Heart left ventricle (tissue), 16 donors: ENCODE results near the gene KLK14. TPM values are rescaled to one million over a fixed set of nuclear protein-coding genes. Genes with fewer than 3 reads are reported as not detected.

Experiments
- ATAC-seq, 4 donors: fragments of 200-7000 bp; cut with Tn5 transposase; one replicate each; pipeline ENCODE4 v1.9.1; 2020 to 2022; ENCODE audit warnings: moderate library complexity in 4 of 4, mild to moderate bottlenecking in 3 of 4, moderate number of reproducible peaks in 1 of 4
- DNase-seq, 5 donors: peaks; one replicate each; pipeline ENCODE4 v3.0.0-alpha.2; 2020
- H3K27ac ChIP-seq, 12 donors: fragments of 200-600 bp; sonication (generic) in 4 of 12; one replicate each; pipeline versions ENCODE4 v1.5.0 to v1.8.0; 2016 to 2022; ENCODE audit warnings: mild to moderate bottlenecking in 2 of 12
- H3K27me3 ChIP-seq, 9 donors: fragments of 200-600 bp; sonication (generic) in 2 of 9; one replicate each; pipeline versions ENCODE4 v1.5.1 to v1.8.0; 2016 to 2022; ENCODE audit warnings: mild to moderate bottlenecking in 3 of 9
- H3K36me3 ChIP-seq, 9 donors: fragments of 200-600 bp; sonication (generic) in 2 of 9; one replicate each; pipeline versions ENCODE4 v1.5.0 to v1.8.0; 2018 to 2022; ENCODE audit warnings: mild to moderate bottlenecking in 2 of 9
- H3K4me1 ChIP-seq, 12 donors: fragments of 200-600 bp; sonication (generic) in 4 of 12; one replicate each; pipeline versions ENCODE4 v1.5.0 to v1.8.0; 2016 to 2022; ENCODE audit warnings: mild to moderate bottlenecking in 3 of 12
- H3K4me3 ChIP-seq, 12 donors: fragments of 200-600 bp; sonication (generic) in 4 of 12; one replicate each; pipeline versions ENCODE4 v1.5.0 to v1.8.0; 2017 to 2022; ENCODE audit warnings: mild to moderate bottlenecking in 9 of 12, moderate library complexity in 4 of 12
- H3K9me3 ChIP-seq, 12 donors: fragments of 200-600 bp; sonication (generic) in 4 of 12; one replicate each; pipeline versions ENCODE4 v1.5.0 to v1.8.0; 2016 to 2022; ENCODE audit warnings: mild to moderate bottlenecking in 1 of 12
- POLR2A ChIP-seq, 2 donors: fragments of 450-650 bp; IDR thresholded peaks; one replicate each; pipeline ENCODE4 v1.6.1; 2017; ENCODE audit warnings: antibody characterized with exemption in 2 of 2, mild to moderate bottlenecking in 2 of 2, moderate library complexity in 2 of 2
- WGBS, 4 donors: extraction: QIAGEN DNeasy Blood & Tissue Kit in 2 of 4; methylation state at CpG; one replicate each; pipeline versions ENCODE4 v1.1.5 to v1.1.7; 2013 to 2018; 5-methylcytosine and 5-hydroxymethylcytosine counted together
- intact Hi-C, 10 donors: fragments of 100-400 bp; cut with DNase I; formaldehyde crosslinking; loops; one replicate each; pipeline versions ENCODE4 v1.11.1 to v1.14.2; 2022
- polyA plus RNA-seq, 2 donors: library from polyadenylated mRNA; stranded (reverse); fragments of 200-250 nt; gene quantifications; one replicate each; pipeline ENCODE4 v1.2.3, GENCODE V29; 2013
- total RNA-seq, 9 donors: library from RNA; depleted of rRNA in 2 of 9; stranded (reverse); fragments of >200 nt in 2 of 9; fragmentation: NEBNext Ultra II Directional in 3 of 9; extraction: Animal tissue kit (Norgen Biotek cat#: 25700) in 3 of 9; gene quantifications; one replicate each; pipeline versions ENCODE4 v1.1.0 to v1.2.4, GENCODE V29; 2016 to 2023
- TF ChIP-seq, protein P1 (sequence below), 12 donors: fragments of 200-600 bp; sonication (generic) in 4 of 12; IDR thresholded peaks; one replicate each; pipeline versions ENCODE4 v1.5.0 to v1.8.0; 2018 to 2022; ENCODE audit warnings: antibody characterized with exemption in 12 of 12, mild to moderate bottlenecking in 5 of 12
- donor health status: ischemic (EF 13 %, LVEDD 7.1; RV severe dilation, severe dysfunction).
- donor health status: healthy with polysubstance abuse.
- donor health status: DM: no; HTN: yes; CAD: no.
- donor health status: DM: no; HTN: no; CAD: no.
- donor health status: ischemic (EF 25% LVEDD 6.9; RV normal size, moderate dysfunction).
- donor health status: ischemic (EF 25% LVEDD 5.7; RV mildly dilated, moderate dysfunction).
- donor health status: healthy.
- donor health status: DM: yes; HTN: yes; CAD: no.
- donor health status: ischemic (EF 35%, LVEDD 5.7; RV mildly dilated, moderate dysfunction).
- donor health status: nonischemic (EF 11% LVEDD 7.7; RV severe dilation, severe dysfunction).
- donor health status: DM: yes; HTN: yes; CAD: no.
- donor health status: PGD.
- donor health status: ischemic (EF 29% LVEDD 5.4; RV normal size, mild dysfunction).
- donor health status: nonischemic (EF 23%, LVEDD 6.1; RV moderate dilation, normal function).

The KLK14 gene
- total and polyA plus RNA-seq, 11 donors: 0.17 to 0.64 (median 0.33) TPM; not detected in 4

DNA sequence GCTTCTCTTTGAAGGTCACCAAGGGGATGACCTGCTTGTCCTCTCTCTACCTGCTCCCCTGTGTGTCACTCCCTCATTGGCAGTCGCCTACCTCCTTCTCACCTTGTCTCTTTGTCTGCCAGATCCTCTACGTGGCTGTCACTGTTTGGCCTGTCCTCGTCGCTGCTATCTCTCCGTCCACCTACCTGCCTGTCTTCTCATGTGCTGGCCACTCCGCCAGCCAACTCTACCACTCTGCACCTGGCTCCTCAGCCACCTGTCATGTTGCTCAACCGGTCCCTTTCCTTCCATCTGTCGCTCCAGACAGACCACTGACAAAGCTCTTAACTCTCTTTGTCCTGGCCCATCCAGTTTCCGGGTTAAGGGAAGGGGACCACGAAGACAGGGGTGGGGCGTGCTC lies 48.0 kb downstream of the KLK14 start, which contains the start of gene KLK12:
Gene KLK12, minus strand, starts transcription at position 299 of the 400 bp plus-strand sequence. CDS start 381 bp downstream, outside the sequence.
- Histone ChIP-seq H3K27me3 (peaks cover 0 to 28% (median 5%) of the 10 kb centered on the region in 9 donors), H3K27ac (no peak within 1 kb of the TSS), H3K4me1 (no peaks in the 10 kb centered on the region), H3K36me3 (no peaks in the 10 kb centered on the region), H3K4me3 (no peak within 1 kb of the TSS), H3K9me3 (no peaks in the 10 kb centered on the region)
- DNase-seq: no peak
- intact Hi-C loops: loop anchor here in 1 of 10 donors (5.0 kb wide), 1 partner anchor 48 kb away; the partner anchor contains the start of gene KLK14
- TF ChIP-seq, protein P1, sequence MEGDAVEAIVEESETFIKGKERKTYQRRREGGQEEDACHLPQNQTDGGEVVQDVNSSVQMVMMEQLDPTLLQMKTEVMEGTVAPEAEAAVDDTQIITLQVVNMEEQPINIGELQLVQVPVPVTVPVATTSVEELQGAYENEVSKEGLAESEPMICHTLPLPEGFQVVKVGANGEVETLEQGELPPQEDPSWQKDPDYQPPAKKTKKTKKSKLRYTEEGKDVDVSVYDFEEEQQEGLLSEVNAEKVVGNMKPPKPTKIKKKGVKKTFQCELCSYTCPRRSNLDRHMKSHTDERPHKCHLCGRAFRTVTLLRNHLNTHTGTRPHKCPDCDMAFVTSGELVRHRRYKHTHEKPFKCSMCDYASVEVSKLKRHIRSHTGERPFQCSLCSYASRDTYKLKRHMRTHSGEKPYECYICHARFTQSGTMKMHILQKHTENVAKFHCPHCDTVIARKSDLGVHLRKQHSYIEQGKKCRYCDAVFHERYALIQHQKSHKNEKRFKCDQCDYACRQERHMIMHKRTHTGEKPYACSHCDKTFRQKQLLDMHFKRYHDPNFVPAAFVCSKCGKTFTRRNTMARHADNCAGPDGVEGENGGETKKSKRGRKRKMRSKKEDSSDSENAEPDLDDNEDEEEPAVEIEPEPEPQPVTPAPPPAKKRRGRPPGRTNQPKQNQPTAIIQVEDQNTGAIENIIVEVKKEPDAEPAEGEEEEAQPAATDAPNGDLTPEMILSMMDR (IDR thresholded peaks at IDR 0.05): no peak
- no peak for TF ChIP-seq POLR2A (IDR thresholded peaks at IDR 0.05)
- 50 to 66% (median 56%) methylated on average over 11 of the region's 11 CpGs for WGBS, 4 donors
- no peak for ATAC-seq

DNA sequence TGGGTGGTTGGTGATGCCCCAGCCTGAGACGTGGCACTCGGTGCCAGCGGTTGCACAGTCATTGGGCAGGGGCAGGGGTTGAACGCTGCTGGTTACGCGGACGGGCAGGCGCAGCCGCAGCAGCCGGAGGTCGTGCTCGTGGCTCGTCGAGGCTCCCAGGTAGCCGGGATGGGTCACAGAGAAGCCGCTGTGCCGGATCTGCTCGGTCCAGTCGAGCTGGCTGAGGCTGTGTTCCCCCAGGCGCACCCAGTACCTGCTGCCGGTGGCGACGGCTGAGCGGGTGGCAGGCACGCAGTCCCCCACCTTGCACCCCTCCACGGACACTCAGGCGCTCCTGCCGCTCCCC lies 50.8 kb downstream of the KLK14 start:
- Histone ChIP-seq H3K27ac (no peak overlapping the region), H3K4me3 (no peak overlapping the region), H3K4me1 (peaks cover 0 to 2% (median 0%) of the 10 kb centered on the region in 12 donors), H3K9me3 (no peaks in the 10 kb centered on the region), H3K36me3 (no peaks in the 10 kb centered on the region), H3K27me3 (peaks cover 0 to 44% (median 5%) of the 10 kb centered on the region in 9 donors)
- intact Hi-C loops: loop anchor here in 1 of 10 donors (5.0 kb wide), 1 partner anchor 50 kb away; the partner anchor contains the start of gene KLK14
- DNase-seq: no peak
- ATAC-seq: no peak
- TF ChIP-seq, protein P1 (IDR thresholded peaks at IDR 0.05): no peak
- no peak for TF ChIP-seq POLR2A (IDR thresholded peaks at IDR 0.05)
- WGBS, 4 donors: 87 to 91% (median 90%) methylated on average over 25 to 28 of the region's 28 CpGs

DNA sequence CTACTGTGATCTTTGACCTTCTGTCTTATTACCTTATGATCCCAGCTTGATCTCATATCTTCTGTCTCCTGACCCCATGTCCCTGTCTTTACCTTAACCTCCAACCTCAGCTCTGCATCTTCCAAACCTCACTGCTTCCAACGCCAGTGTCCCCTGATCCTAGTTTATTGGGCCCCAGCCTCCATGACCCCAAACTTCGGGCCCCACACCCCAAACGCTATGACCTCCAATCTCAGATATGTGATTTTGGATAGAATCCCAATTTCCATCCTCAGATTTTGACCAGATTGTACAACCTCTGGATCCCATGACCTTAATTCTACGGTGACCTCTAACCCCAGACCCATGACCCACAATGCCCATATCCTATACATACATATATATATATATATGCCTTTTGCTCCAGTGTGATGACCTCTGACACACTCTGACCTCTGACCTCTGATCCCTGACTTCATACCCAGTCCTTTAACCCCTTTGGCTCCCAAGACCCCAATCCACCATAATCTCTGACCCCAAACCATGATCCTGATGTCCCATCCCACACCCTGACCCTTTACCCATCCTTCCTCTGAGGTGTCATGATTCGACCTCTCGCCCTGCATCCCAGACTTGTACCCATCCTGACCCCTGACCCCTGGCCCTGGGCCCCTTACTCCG lies 51.3 kb downstream of the KLK14 start:
- Histone ChIP-seq H3K27me3 (peaks cover 0 to 47% (median 6%) of the 10 kb centered on the region in 9 donors), H3K36me3 (no peaks in the 10 kb centered on the region), H3K27ac (no peak overlapping the region), H3K4me1 (peaks cover 0 to 2% (median 0%) of the 10 kb centered on the region in 12 donors), H3K9me3 (no peaks in the 10 kb centered on the region), H3K4me3 (no peak overlapping the region)
- TF ChIP-seq, protein P1 (IDR thresholded peaks at IDR 0.05): no peak
- TF ChIP-seq POLR2A (IDR thresholded peaks at IDR 0.05): no peak
- intact Hi-C loops: loop anchor here in 1 of 10 donors (5.0 kb wide), 1 partner anchor 51 kb away; the partner anchor contains the start of gene KLK14
- no peak for ATAC-seq
- WGBS, 4 donors: 86 to 92% (median 88%) methylated on average over 7 of the region's 7 CpGs
- no peak for DNase-seq

DNA sequence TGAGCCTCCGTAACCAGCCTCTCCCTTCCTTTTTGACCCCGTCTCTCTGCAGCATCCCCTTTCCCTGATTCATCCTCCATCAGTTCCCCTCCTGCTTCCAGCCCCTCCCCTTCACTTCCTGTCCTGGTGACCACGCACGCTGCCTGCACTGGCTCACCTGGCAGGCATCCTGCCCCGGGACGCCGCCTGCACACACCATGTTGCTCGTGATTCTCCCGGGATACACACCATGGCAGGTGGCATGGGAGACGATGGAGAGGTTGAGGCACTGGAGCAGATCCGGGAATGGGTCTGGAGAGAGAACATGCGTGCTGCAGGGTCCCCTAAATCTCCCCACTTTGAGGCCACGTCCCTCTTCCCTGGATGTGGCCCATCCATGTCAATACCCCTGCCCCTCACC lies 52.1 kb downstream of the KLK14 start:
- intact Hi-C loops: loop anchor here in 1 of 10 donors (5.0 kb wide), 1 partner anchor 52 kb away; the partner anchor contains the start of gene KLK14
- no peaks in the 10 kb centered on the region for H3K9me3 ChIP-seq
- no peak overlapping the region for H3K27ac ChIP-seq
- H3K36me3 ChIP-seq: no peaks in the 10 kb centered on the region
- peaks cover 0 to 6% (median 0%) of the 10 kb centered on the region in 12 donors for H3K4me1 ChIP-seq
- H3K4me3 ChIP-seq: no peak overlapping the region
- WGBS, 4 donors: 73 to 80% (median 77%) methylated on average over 13 of the region's 13 CpGs
- DNase-seq: no peak
- TF ChIP-seq, protein P1 (IDR thresholded peaks at IDR 0.05): no peak
- TF ChIP-seq POLR2A (IDR thresholded peaks at IDR 0.05): no peak
- peaks cover 0 to 50% (median 10%) of the 10 kb centered on the region in 9 donors for H3K27me3 ChIP-seq
- no peak for ATAC-seq
